ENCODE measurements around the gene CEMIP.

DNA sequence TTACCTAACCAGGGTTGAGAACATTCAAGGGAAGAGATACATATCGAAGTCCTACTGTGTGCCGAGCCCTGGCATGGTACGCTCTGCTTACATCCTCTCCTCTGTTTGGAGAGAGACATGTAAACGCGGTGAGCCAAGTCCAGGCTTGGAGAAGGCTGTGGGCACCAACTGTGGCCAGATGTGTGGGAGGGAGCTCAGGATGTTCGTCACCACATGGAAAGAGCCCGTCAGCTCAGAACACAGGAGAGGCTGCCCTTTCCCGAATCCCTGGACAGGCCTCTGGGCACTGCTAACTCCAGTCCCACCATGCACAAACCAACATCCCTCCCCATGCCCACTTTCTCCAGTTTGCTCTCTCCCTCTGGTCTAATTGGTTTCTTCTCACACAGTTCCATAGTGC is 167.4 kb downstream of the CEMIP start:
- TF ChIP-seq, protein P1, sequence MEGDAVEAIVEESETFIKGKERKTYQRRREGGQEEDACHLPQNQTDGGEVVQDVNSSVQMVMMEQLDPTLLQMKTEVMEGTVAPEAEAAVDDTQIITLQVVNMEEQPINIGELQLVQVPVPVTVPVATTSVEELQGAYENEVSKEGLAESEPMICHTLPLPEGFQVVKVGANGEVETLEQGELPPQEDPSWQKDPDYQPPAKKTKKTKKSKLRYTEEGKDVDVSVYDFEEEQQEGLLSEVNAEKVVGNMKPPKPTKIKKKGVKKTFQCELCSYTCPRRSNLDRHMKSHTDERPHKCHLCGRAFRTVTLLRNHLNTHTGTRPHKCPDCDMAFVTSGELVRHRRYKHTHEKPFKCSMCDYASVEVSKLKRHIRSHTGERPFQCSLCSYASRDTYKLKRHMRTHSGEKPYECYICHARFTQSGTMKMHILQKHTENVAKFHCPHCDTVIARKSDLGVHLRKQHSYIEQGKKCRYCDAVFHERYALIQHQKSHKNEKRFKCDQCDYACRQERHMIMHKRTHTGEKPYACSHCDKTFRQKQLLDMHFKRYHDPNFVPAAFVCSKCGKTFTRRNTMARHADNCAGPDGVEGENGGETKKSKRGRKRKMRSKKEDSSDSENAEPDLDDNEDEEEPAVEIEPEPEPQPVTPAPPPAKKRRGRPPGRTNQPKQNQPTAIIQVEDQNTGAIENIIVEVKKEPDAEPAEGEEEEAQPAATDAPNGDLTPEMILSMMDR (IDR thresholded peaks at IDR 0.05) = no peak
- TF ChIP-seq EZH2 (IDR thresholded peaks at IDR 0.05) = no peak

All from neural progenitor cell (in vitro differentiated cells).